Activated CD4-positive, alpha-beta T cell treated with anti-CD3 and anti-CD28 coated beads, Interleukin-2, amount 10 ng/mL, durations not matched to agents 7 days and 5 days (primary cell): Measurements from ENCODE around the gene FBXO28. TPM values are rescaled to one million over a fixed set of nuclear protein-coding genes. Genes with fewer than 3 reads are reported as not detected.

Experiments used
- CTCF ChIA-PET: fragments of 350-600 bp; sonication (Branson Sonifier 250); formaldehyde crosslinking; loops from one replicate; lab custom pipeline; 2021; ENCODE audit warnings: antibody characterized with exemption; lab: Charles Lee
- POLR2A ChIA-PET: fragments of 350-600 bp; sonication (Branson Sonifier 250); formaldehyde crosslinking; loops from one replicate; lab custom pipeline; 2021; ENCODE audit warnings: antibody characterized with exemption; lab: Charles Lee
- DNase-seq: peaks from one replicate; pipeline ENCODE4 v3.0.0-alpha.2; 2020
- H3K27ac Mint-ChIP-seq: one replicate; pipeline ENCODE4 v1.8.0; 2021; ENCODE audit warnings: mild to moderate bottlenecking, moderate library complexity, mixed read lengths
- H3K27me3 Mint-ChIP-seq: one replicate; pipeline ENCODE4 v1.8.0; 2021; ENCODE audit warnings: mixed read lengths
- H3K36me3 Mint-ChIP-seq: one replicate; pipeline ENCODE4 v1.8.0; 2021; ENCODE audit warnings: low read depth, mixed read lengths
- H3K4me1 Mint-ChIP-seq: one replicate; pipeline ENCODE4 v1.8.0; 2021; ENCODE audit warnings: mixed read lengths
- H3K4me3 Mint-ChIP-seq: one replicate; pipeline ENCODE4 v1.8.0; 2021; ENCODE audit warnings: mild to moderate bottlenecking, moderate library complexity, mixed read lengths
- H3K9me3 Mint-ChIP-seq: one replicate; pipeline ENCODE4 v1.8.0; 2021; ENCODE audit warnings: mixed read lengths
- total RNA-seq, 2 experiments: library from RNA; stranded (reverse); gene quantifications; one replicate each; pipeline ENCODE4 v1.2.3, GENCODE V29; 2021

FBXO28 gene
- total RNA-seq, 2 experiments from 2014 or later = 23.3 to 25.1 TPM

DNA sequence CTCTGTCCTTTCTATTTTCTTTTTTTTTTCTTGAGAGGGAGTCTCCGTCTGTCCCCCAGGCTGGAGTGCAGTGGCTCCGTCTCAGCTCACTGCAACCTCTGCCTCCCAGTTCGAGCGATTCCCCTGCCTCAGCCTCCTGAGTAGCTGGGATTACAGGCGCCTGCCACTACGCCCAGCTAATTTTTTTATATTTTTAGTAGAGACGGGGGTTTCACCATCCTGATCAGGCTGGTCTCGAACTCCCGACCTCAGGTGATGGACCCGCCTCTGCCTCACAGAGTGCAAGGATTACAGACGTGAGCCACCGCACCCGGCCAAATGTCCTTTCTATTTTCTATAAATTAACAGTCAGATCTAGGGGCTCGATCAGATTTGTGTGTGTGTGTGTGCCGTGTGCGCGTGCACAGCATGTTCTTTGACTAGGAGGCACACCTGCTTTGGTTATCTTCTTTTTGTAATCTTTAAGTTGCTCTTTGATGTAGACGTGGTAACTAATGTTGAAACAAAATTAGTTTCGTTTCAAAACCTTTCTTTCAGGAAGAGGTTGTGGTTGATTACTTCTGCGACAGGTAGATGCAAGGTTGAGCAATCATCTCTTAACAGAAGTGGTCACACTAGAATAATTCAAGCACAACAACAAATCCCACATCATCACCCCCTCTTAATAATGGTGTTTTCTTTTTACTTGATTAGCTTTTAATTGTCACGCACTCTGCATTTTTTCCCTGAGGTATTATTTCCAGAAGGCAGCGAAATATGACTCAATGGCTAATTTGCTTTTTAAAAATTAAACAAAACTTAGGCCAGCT is 68.3 kb downstream of the FBXO28 start:
- peak; percentile 65 for DNase-seq
- Mint-ChIP-seq H3K27me3 (peaks cover 3% of the 10 kb centered on the region), H3K4me1 (peaks cover 50% of the 10 kb centered on the region), H3K27ac (peak overlapping the region; percentile 99), H3K36me3 (peaks cover 36% of the 10 kb centered on the region), H3K9me3 (no peaks in the 10 kb centered on the region), H3K4me3 (peak overlapping the region; percentile 83)
- CTCF ChIA-PET = interaction anchor here (1.3 to 1.6 kb wide), 2 partner anchors 11 to 20 kb away, joined by 3 to 5 read pairs; no protein-coding TSS in a partner anchor
- POLR2A ChIA-PET = interaction anchor here (0.6 to 1.0 kb wide), 2 partner anchors 13 to 50 kb away, joined by 3 to 4 read pairs; no protein-coding TSS in a partner anchor

DNA sequence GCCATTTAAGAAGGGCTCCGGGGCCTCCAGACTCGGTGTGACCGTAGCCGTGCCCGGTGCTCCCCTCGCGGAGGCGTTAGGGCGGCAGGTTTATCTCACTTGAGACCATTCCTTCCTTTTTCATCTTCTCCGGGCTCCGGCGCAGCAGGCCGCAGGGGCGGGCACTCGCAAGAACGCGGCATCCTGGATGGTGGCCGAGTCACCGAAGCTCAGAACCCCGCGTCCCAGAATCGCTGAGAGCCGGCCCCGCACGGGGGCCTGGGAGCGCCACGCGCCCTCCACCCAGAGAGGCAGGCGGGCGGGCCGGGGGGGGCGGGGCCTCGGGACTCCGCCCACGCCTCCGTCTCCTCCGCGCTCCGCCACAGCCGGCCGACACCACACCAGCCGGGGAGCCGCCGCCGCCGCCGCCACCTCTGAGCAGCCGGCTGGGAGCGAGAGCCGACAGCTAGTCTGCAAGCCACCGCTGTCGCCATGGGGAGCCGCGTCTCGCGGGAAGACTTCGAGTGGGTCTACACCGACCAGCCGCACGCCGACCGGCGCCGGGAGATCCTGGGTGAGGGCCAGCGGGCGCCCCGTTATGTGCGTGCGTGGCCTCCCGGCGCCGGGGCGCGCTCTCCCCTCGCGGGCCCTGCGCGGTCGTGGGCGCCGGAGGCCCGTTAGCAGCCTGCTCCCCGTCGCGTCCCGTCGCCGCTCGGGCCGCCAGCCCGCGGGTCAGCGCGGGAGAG is 69.1 kb downstream of the FBXO28 start, which contains the start of gene DEGS1:
Gene DEGS1, plus strand, starts transcription at position 375 of the 725 bp plus-strand sequence. Its CDS starts 97 bp downstream, at position 472.
- H3K9me3 Mint-ChIP-seq = no peaks in the 10 kb centered on the region
- H3K27ac Mint-ChIP-seq = peak within 1 kb of the TSS; percentile 99
- peak within 1 kb of the TSS; percentile 87 for H3K4me3 Mint-ChIP-seq
- H3K27me3 Mint-ChIP-seq = peaks cover 3% of the 10 kb centered on the region
- CTCF ChIA-PET = interaction anchor here (0.6 to 1.6 kb wide), 4 partner anchors 10 to 274 kb away, joined by 3 to 5 read pairs (median 4); no protein-coding TSS in a partner anchor
- peak; percentile 84 for DNase-seq
- H3K36me3 Mint-ChIP-seq = peaks cover 38% of the 10 kb centered on the region
- peaks cover 54% of the 10 kb centered on the region for H3K4me1 Mint-ChIP-seq
- POLR2A ChIA-PET = interaction anchor here (1.0 kb wide), 1 partner anchor 14 kb away, joined by 3 read pairs; no protein-coding TSS in a partner anchor

DNA sequence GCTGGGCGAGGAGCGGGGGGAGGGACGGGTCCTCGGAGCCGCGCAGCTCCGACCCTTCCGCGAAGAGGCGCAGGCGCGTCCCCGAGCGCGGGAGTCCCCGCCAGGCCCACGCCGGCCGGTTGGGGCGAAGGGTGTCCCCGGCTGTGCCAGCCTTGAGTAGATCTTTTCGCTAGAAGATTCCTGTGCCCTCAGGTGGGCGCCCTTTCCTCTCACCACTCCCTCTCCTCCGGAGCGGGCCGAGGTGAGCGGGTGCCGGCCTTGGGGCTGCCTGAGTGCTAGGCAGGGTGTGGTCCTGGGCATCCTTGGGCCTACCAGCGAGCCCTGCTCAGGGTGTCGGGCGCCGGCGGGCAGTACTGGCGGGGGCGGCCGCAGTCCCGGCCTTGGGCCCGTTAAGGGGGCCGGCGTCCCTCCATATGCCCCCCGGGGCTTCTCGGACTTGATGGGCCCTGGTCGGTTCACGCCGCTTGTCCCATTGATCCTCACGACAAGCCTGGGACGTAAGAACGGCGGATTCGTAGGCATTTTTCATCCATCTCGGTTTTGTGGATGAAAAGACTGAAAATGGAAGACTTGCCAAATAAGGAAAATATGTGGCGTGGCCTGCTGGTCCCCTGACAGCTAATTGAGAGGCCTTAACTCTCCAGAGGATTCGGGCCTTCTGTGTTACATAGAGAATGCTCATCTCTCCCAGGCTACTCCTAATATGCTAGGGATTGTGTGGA is 69.8 kb downstream of the FBXO28 start:
- H3K27me3 Mint-ChIP-seq = peaks cover 3% of the 10 kb centered on the region
- peak overlapping the region; percentile 93 for H3K27ac Mint-ChIP-seq
- H3K4me1 Mint-ChIP-seq = peaks cover 59% of the 10 kb centered on the region
- H3K9me3 Mint-ChIP-seq = no peaks in the 10 kb centered on the region
- ChIA-PET POLR2A (no interaction called here), CTCF (interaction anchor here (0.6 to 1.3 kb wide), 3 partner anchors 9 to 273 kb away, joined by 3 to 5 read pairs (median 5); no protein-coding TSS in a partner anchor)
- H3K4me3 Mint-ChIP-seq = peak overlapping the region; percentile 87
- DNase-seq = peak; percentile 54
- peaks cover 44% of the 10 kb centered on the region for H3K36me3 Mint-ChIP-seq

DNA sequence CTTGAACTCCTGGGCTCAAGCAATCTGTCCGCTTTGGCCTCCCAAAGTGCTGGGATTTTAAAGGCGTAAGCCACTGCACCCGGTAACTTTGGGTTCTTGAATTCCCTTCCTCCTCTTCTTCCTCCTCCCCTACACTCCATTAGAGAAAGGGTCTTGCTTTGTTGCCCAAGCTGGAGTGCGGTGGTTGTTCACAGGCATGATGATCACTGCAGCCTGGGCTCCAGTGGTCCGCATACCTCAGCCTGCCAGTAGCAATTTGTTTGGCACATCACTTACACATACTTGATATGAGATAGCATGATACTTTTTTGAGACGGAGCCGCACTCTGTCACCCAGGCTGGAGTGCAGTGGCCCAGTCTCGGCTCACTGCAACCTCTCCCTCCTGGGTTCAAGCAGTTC is 71.3 kb downstream of the FBXO28 start:
- ChIA-PET POLR2A (interaction anchor here (0.7 kb wide), 1 partner anchor 350 kb away, joined by 3 read pairs; no protein-coding TSS in a partner anchor), CTCF (interaction anchor here (0.6 kb wide), 2 partner anchors 148 to 321 kb away, joined by 3 read pairs; no protein-coding TSS in a partner anchor)
- Mint-ChIP-seq H3K4me3 (peak overlapping the region; percentile 87), H3K36me3 (peaks cover 53% of the 10 kb centered on the region), H3K4me1 (peaks cover 68% of the 10 kb centered on the region), H3K27me3 (peaks cover 3% of the 10 kb centered on the region), H3K9me3 (no peaks in the 10 kb centered on the region), H3K27ac (peak overlapping the region; percentile 88)
- DNase-seq = no peak

DNA sequence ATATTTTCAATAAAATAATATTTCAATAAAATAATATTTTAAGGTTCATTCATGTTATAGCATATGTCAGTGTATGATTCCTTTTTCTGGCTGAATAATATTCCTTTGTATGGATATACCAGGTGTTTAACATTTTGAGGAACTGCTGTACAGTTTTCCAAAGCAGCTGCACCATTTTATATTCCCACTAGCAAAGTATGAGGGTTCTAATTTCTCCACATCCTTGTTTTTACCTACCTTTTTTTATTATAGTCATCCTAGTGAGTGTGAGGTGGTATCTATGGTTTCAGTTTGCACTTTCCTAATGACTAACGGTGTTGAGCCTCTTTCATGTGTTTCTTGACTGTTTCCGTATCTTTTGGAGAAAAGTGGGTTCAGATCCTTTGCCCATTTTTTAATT is 74.4 kb downstream of the FBXO28 start:
- peaks cover 58% of the 10 kb centered on the region for H3K4me1 Mint-ChIP-seq
- H3K27me3 Mint-ChIP-seq = no peaks in the 10 kb centered on the region
- no peaks in the 10 kb centered on the region for H3K9me3 Mint-ChIP-seq
- ChIA-PET POLR2A (no interaction called here), CTCF (no interaction called here)
- peak overlapping the region; percentile 61 for H3K27ac Mint-ChIP-seq
- DNase-seq = no peak
- peak overlapping the region; percentile 36 for H3K4me3 Mint-ChIP-seq
- H3K36me3 Mint-ChIP-seq = peaks cover 58% of the 10 kb centered on the region

DNA sequence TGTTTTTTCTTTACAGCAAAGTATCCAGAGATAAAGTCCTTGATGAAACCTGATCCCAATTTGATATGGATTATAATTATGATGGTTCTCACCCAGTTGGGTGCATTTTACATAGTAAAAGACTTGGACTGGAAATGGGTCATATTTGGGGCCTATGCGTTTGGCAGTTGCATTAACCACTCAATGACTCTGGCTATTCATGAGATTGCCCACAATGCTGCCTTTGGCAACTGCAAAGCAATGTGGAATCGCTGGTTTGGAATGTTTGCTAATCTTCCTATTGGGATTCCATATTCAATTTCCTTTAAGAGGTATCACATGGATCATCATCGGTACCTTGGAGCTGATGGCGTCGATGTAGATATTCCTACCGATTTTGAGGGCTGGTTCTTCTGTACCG is 75.7 kb downstream of the FBXO28 start:
- Mint-ChIP-seq H3K9me3 (no peaks in the 10 kb centered on the region), H3K4me1 (peaks cover 56% of the 10 kb centered on the region), H3K36me3 (peaks cover 58% of the 10 kb centered on the region), H3K4me3 (no peak overlapping the region), H3K27ac (no peak overlapping the region), H3K27me3 (no peaks in the 10 kb centered on the region)
- DNase-seq = no peak
- CTCF ChIA-PET = no interaction called here
- POLR2A ChIA-PET = no interaction called here

DNA sequence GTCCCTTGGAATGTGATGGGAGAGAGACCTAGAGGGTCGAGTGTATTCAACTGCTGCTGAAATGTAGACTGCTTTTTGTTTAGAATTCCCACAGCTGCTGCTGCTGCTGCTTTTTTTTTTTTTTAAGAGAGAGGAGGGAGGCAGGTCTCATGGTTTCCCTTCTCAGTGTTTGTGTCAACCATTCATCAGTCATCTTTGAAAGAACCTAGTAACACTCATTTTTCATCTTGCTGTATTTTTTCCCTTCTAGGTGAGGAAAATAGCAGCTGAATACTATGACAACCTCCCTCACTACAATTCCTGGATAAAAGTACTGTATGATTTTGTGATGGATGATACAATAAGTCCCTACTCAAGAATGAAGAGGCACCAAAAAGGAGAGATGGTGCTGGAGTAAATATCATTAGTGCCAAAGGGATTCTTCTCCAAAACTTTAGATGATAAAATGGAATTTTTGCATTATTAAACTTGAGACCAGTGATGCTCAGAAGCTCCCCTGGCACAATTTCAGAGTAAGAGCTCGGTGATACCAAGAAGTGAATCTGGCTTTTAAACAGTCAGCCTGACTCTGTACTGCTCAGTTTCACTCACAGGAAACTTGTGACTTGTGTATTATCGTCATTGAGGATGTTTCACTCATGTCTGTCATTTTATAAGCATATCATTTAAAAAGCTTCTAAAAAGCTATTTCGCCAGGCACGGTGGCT is 78.3 kb downstream of the FBXO28 start:
- H3K27ac Mint-ChIP-seq = peak overlapping the region; percentile 17
- H3K9me3 Mint-ChIP-seq = no peaks in the 10 kb centered on the region
- POLR2A ChIA-PET = interaction anchor here (0.5 kb wide), 1 partner anchor 151 kb away, joined by 3 read pairs; no protein-coding TSS in a partner anchor
- no peak for DNase-seq
- CTCF ChIA-PET = interaction anchor here (0.6 to 1.5 kb wide), 4 partner anchors 9 to 121 kb away, joined by 3 to 5 read pairs (median 4); partner anchors contain the start of gene DEGS1
- H3K27me3 Mint-ChIP-seq = no peaks in the 10 kb centered on the region
- peaks cover 38% of the 10 kb centered on the region for H3K4me1 Mint-ChIP-seq
- peaks cover 40% of the 10 kb centered on the region for H3K36me3 Mint-ChIP-seq
- no peak overlapping the region for H3K4me3 Mint-ChIP-seq

DNA sequence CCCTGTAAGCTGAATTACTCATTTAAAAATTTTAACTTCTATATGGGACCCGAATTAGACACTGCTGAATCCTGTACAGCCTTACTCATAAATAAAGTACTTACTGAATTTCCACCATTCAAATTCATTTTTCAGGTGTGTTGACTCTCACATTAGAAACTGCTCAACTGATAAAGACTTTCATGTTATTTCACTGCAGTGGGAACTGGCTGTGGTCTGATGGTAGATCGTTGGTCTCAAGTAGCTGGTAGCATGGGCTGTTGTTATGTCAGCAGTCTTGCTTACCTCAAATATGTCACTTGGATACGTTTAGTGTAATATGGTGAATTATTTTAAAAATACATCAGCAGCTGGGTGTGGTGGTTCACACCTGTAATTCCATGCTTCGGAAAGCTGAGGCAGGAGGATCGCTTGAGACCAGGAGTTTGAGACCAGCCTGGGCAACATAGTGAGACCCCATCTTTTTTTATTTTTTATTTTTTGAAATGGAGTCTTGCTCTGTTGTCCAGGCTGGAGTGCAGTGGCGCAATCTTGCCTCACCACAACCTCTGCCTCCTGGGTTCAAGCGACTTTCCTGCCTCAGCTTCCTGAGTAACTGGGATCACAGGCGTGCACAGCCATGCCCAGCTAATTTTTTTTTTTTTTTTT is 79.5 kb downstream of the FBXO28 start:
- H3K4me3 Mint-ChIP-seq = no peak overlapping the region
- ChIA-PET POLR2A (no interaction called here), CTCF (interaction anchor here (0.6 to 1.5 kb wide), 3 partner anchors 10 to 70 kb away, joined by 3 to 5 read pairs (median 3); partner anchors contain the start of gene DEGS1)
- H3K36me3 Mint-ChIP-seq = peaks cover 35% of the 10 kb centered on the region
- no peaks in the 10 kb centered on the region for H3K9me3 Mint-ChIP-seq
- H3K4me1 Mint-ChIP-seq = peaks cover 34% of the 10 kb centered on the region
- no peaks in the 10 kb centered on the region for H3K27me3 Mint-ChIP-seq
- DNase-seq = no peak
- no peak overlapping the region for H3K27ac Mint-ChIP-seq

DNA sequence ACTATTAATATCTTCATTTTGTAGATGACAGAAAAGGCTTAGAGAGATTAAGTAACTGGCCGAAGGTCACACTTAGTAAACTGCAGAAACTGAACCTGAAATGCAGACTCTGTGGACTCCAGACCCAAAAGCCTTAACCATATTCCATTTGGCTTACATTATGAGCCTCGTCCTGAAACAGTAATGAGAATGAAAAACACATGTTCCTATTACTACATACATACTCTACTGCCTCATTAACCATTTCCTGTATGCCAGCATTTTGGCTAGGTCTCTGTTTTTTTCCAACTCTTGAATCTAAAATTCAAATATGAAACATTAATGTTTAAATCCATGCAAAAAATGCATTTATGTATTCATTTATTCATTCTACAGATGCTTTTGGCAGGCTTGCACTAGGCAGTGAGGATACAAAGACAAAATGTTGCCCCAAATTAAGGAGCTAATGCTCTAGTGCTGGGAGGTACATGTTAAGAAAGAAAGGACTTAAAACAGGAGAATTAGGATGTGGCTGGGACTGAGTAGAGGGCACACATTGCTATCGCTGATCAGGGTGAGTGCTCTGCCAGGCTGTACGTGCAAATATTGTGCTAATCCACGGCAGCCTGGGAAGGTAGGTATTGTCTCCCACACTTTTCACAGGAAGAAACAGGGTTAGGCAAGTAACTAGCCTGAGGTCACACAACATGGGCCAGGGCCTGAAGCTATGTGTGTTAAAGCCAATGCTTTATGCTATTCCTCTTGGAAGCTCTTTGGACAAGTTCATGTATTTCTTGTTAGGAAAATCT is 83.1 kb downstream of the FBXO28 start:
- Mint-ChIP-seq H3K9me3 (no peaks in the 10 kb centered on the region), H3K27ac (no peak overlapping the region), H3K27me3 (no peaks in the 10 kb centered on the region), H3K4me1 (peaks cover 20% of the 10 kb centered on the region), H3K4me3 (no peak overlapping the region), H3K36me3 (peaks cover 20% of the 10 kb centered on the region)
- no peak for DNase-seq
- POLR2A ChIA-PET = no interaction called here
- CTCF ChIA-PET = interaction anchor here (1.4 kb wide), 1 partner anchor 10 kb away, joined by 3 read pairs; no protein-coding TSS in a partner anchor

DNA sequence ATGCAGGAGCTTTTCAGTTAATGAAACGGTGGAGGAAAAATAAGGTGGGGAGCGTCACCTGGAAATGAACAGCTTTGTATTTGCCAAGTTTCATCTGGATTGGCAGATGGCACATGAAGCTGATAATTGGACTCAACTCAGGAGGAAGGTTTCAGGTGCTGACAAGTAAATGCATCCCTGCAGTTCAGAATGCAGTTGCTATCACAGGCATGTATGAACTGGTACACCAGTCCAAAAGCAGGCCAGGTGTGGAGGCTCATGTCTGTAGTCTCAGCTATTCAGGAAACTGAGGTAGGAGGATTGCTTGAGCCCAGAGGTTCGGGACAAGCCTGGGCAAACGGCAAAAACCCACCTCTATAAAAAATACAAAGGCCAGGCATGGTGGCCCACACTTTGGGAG is 84.7 kb downstream of the FBXO28 start:
- Mint-ChIP-seq H3K36me3 (peaks cover 11% of the 10 kb centered on the region), H3K27me3 (no peaks in the 10 kb centered on the region), H3K4me3 (no peak overlapping the region), H3K4me1 (peaks cover 13% of the 10 kb centered on the region), H3K9me3 (no peaks in the 10 kb centered on the region), H3K27ac (no peak overlapping the region)
- ChIA-PET CTCF (no interaction called here), POLR2A (no interaction called here)
- no peak for DNase-seq
